Transverse colon (tissue), 4 donors: ENCODE measurements around the gene JUP. TPM values are rescaled to one million over a fixed set of nuclear protein-coding genes. Genes with fewer than 3 reads are reported as not detected.

Experiments used
- DNase-seq: peaks from one replicate; pipeline ENCODE4 v3.0.0-alpha.2; 2019
- H3K27ac ChIP-seq, 4 donors: fragments of 200-600 bp; sonication (generic); 2 replicates each; pipeline ENCODE4 v1.5.1; 2016 to 2018; ENCODE audit warnings: inconsistent platforms in 4 of 4
- H3K27me3 ChIP-seq: fragments of 200-600 bp; sonication (generic); 2 replicates; pipeline ENCODE4 v1.5.1; 2017; ENCODE audit warnings: inconsistent platforms
- H3K36me3 ChIP-seq, 4 donors: fragments of 200-600 bp; sonication (generic); 2 replicates each; pipeline ENCODE4 v1.5.1; 2017 to 2019; ENCODE audit warnings: inconsistent platforms in 4 of 4
- H3K4me1 ChIP-seq, 4 donors: fragments of 200-600 bp; sonication (generic); 2 replicates each; pipeline ENCODE4 v1.5.1; 2017 to 2020; ENCODE audit warnings: inconsistent platforms in 4 of 4
- H3K4me3 ChIP-seq, 4 donors: fragments of 200-600 bp; sonication (generic); 1 replicate in 1 of 4; 2 replicates in 3 of 4; pipeline versions ENCODE4 v1.5.1 to v1.6.1; 2017 to 2019; ENCODE audit warnings: inconsistent platforms in 4 of 4
- H3K9me3 ChIP-seq, 2 donors: fragments of 200-600 bp; sonication (generic); 2 replicates each; pipeline ENCODE4 v1.5.1; 2017 to 2019; ENCODE audit warnings: inconsistent platforms in 2 of 2
- EP300 ChIP-seq: sonication (generic); formaldehyde crosslinking; IDR thresholded peaks from one replicate; pipeline ENCODE4 v1.6.1; 2017; ENCODE audit warnings: antibody characterized with exemption, low read depth
- POLR2A ChIP-seq: fragments of 450-650 bp; IDR thresholded peaks from one replicate; pipeline ENCODE4 v1.6.1; 2016; ENCODE audit warnings: antibody characterized with exemption, mild to moderate bottlenecking, moderate library complexity
- POLR2AphosphoS5 ChIP-seq, 3 donors: sonication (generic); formaldehyde crosslinking; IDR thresholded peaks; one replicate each; pipeline ENCODE4 v1.6.1; 2016; ENCODE audit warnings: antibody characterized with exemption in 3 of 3
- WGBS, 2 donors: methylation state at CpG; one replicate each; pipeline ENCODE4 v1.1.5; 2018; ENCODE audit warnings: low coverage in 1 of 2; 5-methylcytosine and 5-hydroxymethylcytosine counted together
- in situ Hi-C, 4 donors: fragments of 200-750 bp; cut with MboI; loops; one replicate each; pipeline versions ENCODE4 v1.15.0 to v1.15.1; 2017; ENCODE audit warnings: low sequenced_read_pairs in 3 of 4, low pct_ligation_motif_present in 1 of 4, low pct_unique_long_range_greater_than_20kb in 1 of 4
- intact Hi-C: fragments of 100-400 bp; cut with DNase I; formaldehyde crosslinking; loops from one replicate; pipeline ENCODE4 v1.15.1; 2023; ENCODE audit warnings: low total_unique reads
- total RNA-seq, 4 donors: library from RNA; depleted of rRNA; stranded (reverse); fragments of >200 nt; gene quantifications; one replicate each; pipeline ENCODE4 v1.1.0, GENCODE V29; 2016
- TF ChIP-seq, protein P1 (sequence below), 5 experiments: fragments of 200-600 bp in 3 of 5; fragments of 450-650 bp in 2 of 5; sonication (generic) in 3 of 5; IDR thresholded peaks; 1 replicate in 2 of 5; 2 replicates in 3 of 5; pipeline ENCODE4 v1.5.1; 2016 to 2017; ENCODE audit warnings: antibody characterized with exemption in 5 of 5, inconsistent platforms in 3 of 5, mild to moderate bottlenecking in 2 of 5, moderate library complexity in 1 of 5

The JUP gene
- total RNA-seq, 4 donors from 2014 or later: 396 to 595 (median 513) TPM

DNA sequence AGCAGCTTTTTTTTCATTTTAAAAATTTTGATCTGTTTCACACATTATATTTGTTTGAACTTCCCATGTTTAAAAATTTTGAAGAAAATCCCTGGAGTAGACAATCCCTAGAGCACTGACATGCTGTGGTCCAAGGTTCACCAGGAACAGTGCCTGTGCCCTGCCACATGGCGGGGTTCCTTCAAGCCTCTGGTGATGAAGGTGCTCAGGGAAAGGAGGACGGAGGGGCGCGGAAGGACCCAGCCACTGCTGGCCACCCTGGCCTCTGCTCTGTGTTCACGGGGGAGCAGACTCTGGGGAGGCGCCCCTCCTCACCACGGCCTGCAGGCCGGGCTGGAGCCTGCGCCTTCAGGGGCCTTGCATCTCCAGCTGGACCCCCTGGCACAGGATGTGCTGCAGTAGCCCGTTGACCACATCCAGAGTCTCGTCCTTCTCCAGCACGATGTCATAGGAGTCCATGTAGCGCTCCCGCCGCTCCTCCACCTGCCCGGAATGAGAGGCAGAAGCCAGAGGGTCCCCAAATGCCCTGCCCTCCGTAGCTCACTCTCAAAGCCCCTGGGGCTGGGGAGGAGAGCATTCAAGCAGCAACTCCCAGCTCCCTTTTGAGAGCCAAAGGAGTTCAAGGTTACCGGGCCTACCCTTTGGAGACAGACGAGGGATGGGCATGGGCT is 38.8 kb upstream of the JUP start:
- no peak for DNase-seq
- H3K9me3 ChIP-seq: no peaks in the 10 kb centered on the region
- H3K4me1 ChIP-seq: no peaks in the 10 kb centered on the region
- H3K4me3 ChIP-seq: no peak overlapping the region
- TF ChIP-seq POLR2A (no peak), POLR2AphosphoS5 (IDR thresholded peaks at IDR 0.05) (no peak), EP300 (no peak)
- TF ChIP-seq, protein P1, sequence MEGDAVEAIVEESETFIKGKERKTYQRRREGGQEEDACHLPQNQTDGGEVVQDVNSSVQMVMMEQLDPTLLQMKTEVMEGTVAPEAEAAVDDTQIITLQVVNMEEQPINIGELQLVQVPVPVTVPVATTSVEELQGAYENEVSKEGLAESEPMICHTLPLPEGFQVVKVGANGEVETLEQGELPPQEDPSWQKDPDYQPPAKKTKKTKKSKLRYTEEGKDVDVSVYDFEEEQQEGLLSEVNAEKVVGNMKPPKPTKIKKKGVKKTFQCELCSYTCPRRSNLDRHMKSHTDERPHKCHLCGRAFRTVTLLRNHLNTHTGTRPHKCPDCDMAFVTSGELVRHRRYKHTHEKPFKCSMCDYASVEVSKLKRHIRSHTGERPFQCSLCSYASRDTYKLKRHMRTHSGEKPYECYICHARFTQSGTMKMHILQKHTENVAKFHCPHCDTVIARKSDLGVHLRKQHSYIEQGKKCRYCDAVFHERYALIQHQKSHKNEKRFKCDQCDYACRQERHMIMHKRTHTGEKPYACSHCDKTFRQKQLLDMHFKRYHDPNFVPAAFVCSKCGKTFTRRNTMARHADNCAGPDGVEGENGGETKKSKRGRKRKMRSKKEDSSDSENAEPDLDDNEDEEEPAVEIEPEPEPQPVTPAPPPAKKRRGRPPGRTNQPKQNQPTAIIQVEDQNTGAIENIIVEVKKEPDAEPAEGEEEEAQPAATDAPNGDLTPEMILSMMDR (IDR thresholded peaks at IDR 0.05): no peak
- in situ Hi-C loops (no loop called here), intact Hi-C loops (no loop called here)
- WGBS, 2 donors: 90 to 100% methylated on average over 1 to 19 of the region's 19 CpGs
- no peak overlapping the region for H3K27ac ChIP-seq
- no peaks in the 10 kb centered on the region for H3K27me3 ChIP-seq
- H3K36me3 ChIP-seq: no peaks in the 10 kb centered on the region

DNA sequence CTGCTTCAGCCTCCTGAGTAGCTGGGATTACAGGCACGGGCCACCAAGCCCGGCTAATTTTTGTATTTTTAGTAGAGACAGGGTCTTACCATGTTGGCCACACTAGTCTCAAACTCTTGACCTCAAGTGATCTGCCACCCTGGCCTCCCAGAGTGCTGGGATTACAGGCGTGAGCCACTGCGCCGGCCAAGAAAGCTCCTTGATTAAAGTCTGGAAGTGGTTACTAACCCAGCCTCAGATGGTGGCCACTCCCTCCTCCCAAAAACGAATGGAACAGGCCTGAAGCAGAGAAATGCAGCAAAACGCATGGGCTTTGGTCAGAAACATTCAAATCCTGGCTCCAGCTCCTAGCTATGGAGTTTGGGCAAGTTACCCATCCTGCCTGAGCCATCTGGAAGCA is 37.6 kb upstream of the JUP start:
- H3K36me3 ChIP-seq: no peaks in the 10 kb centered on the region
- WGBS, 2 donors: 57 to 67% methylated on average over 1 to 7 of the region's 7 CpGs
- no peaks in the 10 kb centered on the region for H3K4me1 ChIP-seq
- H3K9me3 ChIP-seq: no peaks in the 10 kb centered on the region
- in situ Hi-C loops (no loop called here), intact Hi-C loops (no loop called here)
- no peak overlapping the region for H3K4me3 ChIP-seq
- no peak overlapping the region for H3K27ac ChIP-seq
- no peaks in the 10 kb centered on the region for H3K27me3 ChIP-seq
- no peak for DNase-seq
- TF ChIP-seq, protein P1 (IDR thresholded peaks at IDR 0.05): no peak
- TF ChIP-seq POLR2AphosphoS5 (IDR thresholded peaks at IDR 0.05) (no peak), EP300 (no peak), POLR2A (no peak)

DNA sequence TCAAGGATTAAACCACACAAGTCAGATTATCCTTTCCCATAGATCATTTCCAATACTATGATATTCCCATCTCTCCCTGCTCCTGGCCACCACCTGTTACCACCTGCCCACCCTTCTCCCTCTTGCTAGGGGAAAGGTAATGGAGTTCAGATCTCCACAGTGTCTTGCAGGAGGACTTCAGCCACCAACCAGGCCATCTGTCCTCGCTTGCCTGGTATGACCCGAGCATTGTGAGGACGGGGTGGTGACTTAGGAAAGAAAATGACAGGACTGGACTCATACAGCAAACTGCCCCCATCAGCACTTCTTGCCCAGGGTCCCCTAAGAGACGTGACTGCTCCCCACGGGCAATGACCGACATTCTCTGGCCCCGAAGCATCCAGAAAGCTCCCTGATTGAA is 37.1 kb upstream of the JUP start:
- in situ Hi-C loops (no loop called here), intact Hi-C loops (no loop called here)
- H3K36me3 ChIP-seq: no peaks in the 10 kb centered on the region
- DNase-seq: no peak
- TF ChIP-seq POLR2A (no peak), POLR2AphosphoS5 (IDR thresholded peaks at IDR 0.05) (no peak), EP300 (no peak)
- TF ChIP-seq, protein P1 (IDR thresholded peaks at IDR 0.05): no peak
- no peaks in the 10 kb centered on the region for H3K4me1 ChIP-seq
- 87 to 89% methylated on average over 4 to 7 of the region's 7 CpGs for WGBS, 2 donors
- no peaks in the 10 kb centered on the region for H3K27me3 ChIP-seq
- H3K27ac ChIP-seq: no peak overlapping the region
- H3K4me3 ChIP-seq: no peak overlapping the region
- H3K9me3 ChIP-seq: no peaks in the 10 kb centered on the region

DNA sequence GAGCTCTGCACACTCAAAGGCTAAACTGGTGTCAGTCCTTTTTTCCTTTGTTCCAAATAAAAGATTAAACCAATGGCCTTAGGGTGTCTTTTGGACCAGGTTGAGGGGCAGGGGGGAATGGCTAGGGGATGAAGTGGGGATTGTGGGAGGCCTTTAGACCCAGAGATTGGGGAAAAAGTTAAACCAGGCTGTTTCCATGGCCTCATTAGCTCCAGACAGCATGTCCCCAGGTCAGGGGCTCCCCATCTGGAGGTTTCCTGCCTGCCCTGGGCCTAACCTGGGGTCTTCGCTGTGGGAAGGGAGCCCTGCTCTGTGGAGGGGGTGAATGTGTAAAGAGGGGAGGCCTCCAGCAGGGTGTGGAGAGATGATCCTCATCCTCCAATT is 36.6 kb upstream of the JUP start:
- no peaks in the 10 kb centered on the region for H3K36me3 ChIP-seq
- WGBS, 2 donors: 100% methylated on average over 1 of the region's 1 CpG; no CpG with 5 or more reads in 1 of the 2 donors
- no peak overlapping the region for H3K4me3 ChIP-seq
- DNase-seq: no peak
- no peak overlapping the region for H3K27ac ChIP-seq
- in situ Hi-C loops: no loop called here
- H3K9me3 ChIP-seq: no peaks in the 10 kb centered on the region
- H3K4me1 ChIP-seq: no peaks in the 10 kb centered on the region
- no peak for TF ChIP-seq POLR2AphosphoS5 (IDR thresholded peaks at IDR 0.05)
- intact Hi-C loops: no loop called here
- H3K27me3 ChIP-seq: no peaks in the 10 kb centered on the region
